Ureter (tissue), 1 donor: ENCODE data around the gene MEGF10. TPM values are rescaled to one million over a fixed set of nuclear protein-coding genes. Genes with fewer than 3 reads are reported as not detected.

Source experiments
- DNase-seq: peaks from one replicate; pipeline ENCODE4 v3.0.0-alpha.2; 2020; ENCODE audit warnings: low spot score
- total RNA-seq: library from RNA; stranded (reverse); gene quantifications from one replicate; pipeline ENCODE4 v1.2.4, GENCODE V29; 2023
- donor health status: DM: yes; HTN: yes; CAD: no.

Gene MEGF10
- total RNA-seq, 1 donor from 2014 or later = 1.1 TPM

- DNase-seq = no peak
Observed at GRCh38 chr5:127411381-127411780, 120.8 kb downstream of the MEGF10 start.

GRCh38 chr5:127412698-127413097 is 122.1 kb downstream of the MEGF10 start:
- no peak for DNase-seq

GRCh38 chr5:127415034-127415433 is 124.4 kb downstream of the MEGF10 start:
- DNase-seq = no peak

GRCh38 chr5:127416906-127417305 is 126.3 kb downstream of the MEGF10 start:
- DNase-seq = no peak

- DNase-seq = no peak
Observed at GRCh38 chr5:127417528-127417927, 126.9 kb downstream of the MEGF10 start.

GRCh38 chr5:127418367-127418766 is 127.8 kb downstream of the MEGF10 start:
- DNase-seq = no peak

GRCh38 chr5:127418974-127419682 is 128.5 kb downstream of the MEGF10 start:
- no peak for DNase-seq

GRCh38 chr5:127419683-127420257 is 129.2 kb downstream of the MEGF10 start:
- DNase-seq = no peak

- no peak for DNase-seq
Observed at GRCh38 chr5:127420758-127421157, 130.2 kb downstream of the MEGF10 start.

GRCh38 chr5:127421471-127421870 is 130.9 kb downstream of the MEGF10 start:
- no peak for DNase-seq

- DNase-seq = no peak
Observed at GRCh38 chr5:127423173-127423798, 132.7 kb downstream of the MEGF10 start.

GRCh38 chr5:127425037-127425436 is 134.4 kb downstream of the MEGF10 start:
- no peak for DNase-seq

GRCh38 chr5:127425868-127426267 is 135.3 kb downstream of the MEGF10 start:
- DNase-seq = no peak

GRCh38 chr5:127426661-127427060 is 136.1 kb downstream of the MEGF10 start:
- no peak for DNase-seq

GRCh38 chr5:127428276-127428675 is 137.7 kb downstream of the MEGF10 start:
- DNase-seq = no peak

- no peak for DNase-seq
Observed at GRCh38 chr5:127428748-127429147, 138.2 kb downstream of the MEGF10 start.

GRCh38 chr5:127429928-127430327 is 139.3 kb downstream of the MEGF10 start:
- no peak for DNase-seq

- no peak for DNase-seq
Observed at GRCh38 chr5:127430627-127431026, 140.0 kb downstream of the MEGF10 start.

GRCh38 chr5:127431977-127432585 is 141.5 kb downstream of the MEGF10 start:
- DNase-seq = no peak

- DNase-seq = no peak
Observed at GRCh38 chr5:127433526-127433925, 142.9 kb downstream of the MEGF10 start.

- no peak for DNase-seq
Observed at GRCh38 chr5:127434588-127434987, 144.0 kb downstream of the MEGF10 start.

- no peak for DNase-seq
Observed at GRCh38 chr5:127435821-127436220, 145.2 kb downstream of the MEGF10 start.

GRCh38 chr5:127439644-127440043 is 149.0 kb downstream of the MEGF10 start:
- DNase-seq = no peak
